ENCODE measurements around the gene MRPS33. TPM values are rescaled to one million over a fixed set of nuclear protein-coding genes. Genes with fewer than 3 reads are reported as not detected.

MRPS33 gene
- total and polyA plus RNA-seq, 2 donors (not counting 1 experiment from before 2014, with no cell fraction given), result 9.1 to 25.3 TPM

Small RNA genes within 50 kb of the gene (small RNA-seq; reads per million reads assigned to genes)
- gene RNU4-74P (ENCODE audit: insufficient read length, low read depth, low replicate concordance), result not detected

Other genes starting within 250 kb of the MRPS33 start
- gene BRAF, start 90.0 kb downstream of the MRPS33 start, total RNA-seq, result 90.4 and 90.9 TPM in 2 replicates
- 13.5 and 18.8 TPM in 2 replicates for gene BRAF, start 90.0 kb downstream of the MRPS33 start, polyA plus RNA-seq
- gene TMEM178B, start 59.1 kb upstream of the MRPS33 start, total RNA-seq, result 0.27 and 0.96 TPM in 2 replicates
- gene TMEM178B, start 59.1 kb upstream of the MRPS33 start, polyA plus RNA-seq, result 0.28 TPM in 1 of 2 replicates, not detected in the other